Daoy (cell line): ENCODE measurements around the gene CD164L2. TPM values are rescaled to one million over a fixed set of nuclear protein-coding genes. Genes with fewer than 3 reads are reported as not detected.

Experiments
- DNase-seq: peaks from one replicate; pipeline ENCODE4 v3.0.0-alpha.2; 2015; ENCODE audit warnings: low read depth
- total RNA-seq: library from RNA; depleted of rRNA; stranded (reverse); fragments of >200 nt; shearing (Covaris generic); gene quantifications from 2 replicates; pipeline ENCODE4 v1.2.3, GENCODE V29; 2014

The CD164L2 gene
- total RNA-seq, 1 experiment from 2014 or later, result not detected

DNA sequence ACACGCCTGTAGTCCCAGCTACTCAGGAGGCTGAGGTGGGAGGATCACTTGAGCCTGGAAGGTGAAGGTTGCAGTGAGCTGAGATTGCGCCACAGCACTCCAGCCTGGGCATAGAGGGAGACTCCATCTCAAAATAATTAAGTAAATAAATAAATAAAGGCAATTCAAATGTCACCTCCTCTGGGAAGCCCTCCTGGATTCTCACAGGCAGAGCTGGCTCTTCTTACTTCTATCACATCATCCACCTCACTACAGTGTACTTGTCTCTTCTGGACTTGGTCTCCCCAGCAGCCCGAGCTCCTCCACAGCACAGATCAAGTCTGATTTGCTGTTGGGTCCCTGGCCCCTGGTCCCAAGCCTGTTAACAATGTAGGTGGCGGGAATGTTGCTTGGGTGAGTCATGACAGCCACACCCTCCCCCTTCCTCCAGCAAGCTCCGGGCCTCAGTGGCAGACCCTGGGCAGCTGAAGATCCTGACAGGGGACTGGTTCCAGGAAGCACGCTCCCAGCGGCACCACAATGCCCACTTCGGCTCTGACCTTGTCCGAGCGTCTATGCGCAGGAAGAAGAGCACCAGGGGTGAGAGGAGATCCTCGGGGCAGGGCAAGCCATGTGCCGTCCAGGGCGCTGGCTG lies 36.0 kb downstream of the CD164L2 start:
- peak; percentile 55 for DNase-seq

DNA sequence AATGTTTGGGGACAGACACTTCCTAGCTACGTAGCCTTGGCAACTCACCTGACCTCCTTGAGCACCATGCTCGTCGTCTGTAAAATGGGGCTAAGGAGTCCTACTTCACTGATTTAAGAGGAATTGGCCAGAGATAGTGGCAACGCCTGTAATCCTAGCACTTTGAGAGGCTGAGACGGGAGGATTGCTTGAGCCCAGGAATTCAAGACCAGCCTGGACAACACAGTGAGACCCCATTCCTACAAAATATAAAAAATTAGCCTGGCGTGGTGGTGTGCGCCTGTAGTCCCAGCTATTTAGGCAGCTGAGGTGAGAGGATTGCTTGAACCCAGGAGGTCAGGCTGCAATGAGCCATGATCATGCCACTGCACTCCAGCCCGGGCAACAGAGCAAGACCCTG lies 36.8 kb downstream of the CD164L2 start:
- no peak for DNase-seq

DNA sequence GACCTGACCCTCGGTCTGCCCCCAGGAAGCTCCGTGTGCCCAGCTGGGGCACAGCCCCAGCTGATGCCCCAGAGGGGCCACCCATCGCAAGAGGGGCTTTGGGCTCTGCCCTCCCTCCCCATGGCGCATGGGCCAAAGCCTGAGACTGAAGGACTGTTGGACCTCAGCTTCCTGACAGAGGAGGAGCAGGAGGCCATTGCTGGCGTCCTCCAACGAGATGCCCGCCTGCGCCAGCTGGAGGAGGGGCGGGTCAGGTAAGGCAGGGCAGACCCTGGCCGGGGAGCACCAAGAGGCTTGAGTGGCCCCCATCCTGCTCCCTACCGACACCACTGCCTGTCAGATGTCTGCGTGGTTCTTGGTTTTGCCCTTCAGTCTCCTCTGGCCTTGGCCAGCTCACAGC lies 37.9 kb downstream of the CD164L2 start:
- no peak for DNase-seq

DNA sequence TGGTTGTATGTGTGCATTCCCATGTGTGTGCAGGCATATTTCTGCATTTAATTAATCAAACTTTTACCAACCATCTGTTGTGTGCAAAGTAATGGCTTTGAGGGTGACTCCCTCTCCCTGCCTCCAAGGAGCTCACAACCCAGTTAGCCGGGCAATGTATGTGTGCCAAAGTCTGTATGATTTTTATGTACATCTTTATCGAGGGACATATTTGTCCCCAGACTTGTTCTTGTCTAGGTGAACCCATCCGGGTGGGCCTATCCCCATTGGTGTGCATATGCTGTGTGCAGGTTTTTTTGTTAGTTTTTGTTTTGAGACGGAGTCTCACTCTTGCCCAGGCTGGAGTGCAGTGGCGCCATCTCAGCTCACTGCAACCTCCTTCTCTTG lies 39.5 kb downstream of the CD164L2 start:
- no peak for DNase-seq

DNA sequence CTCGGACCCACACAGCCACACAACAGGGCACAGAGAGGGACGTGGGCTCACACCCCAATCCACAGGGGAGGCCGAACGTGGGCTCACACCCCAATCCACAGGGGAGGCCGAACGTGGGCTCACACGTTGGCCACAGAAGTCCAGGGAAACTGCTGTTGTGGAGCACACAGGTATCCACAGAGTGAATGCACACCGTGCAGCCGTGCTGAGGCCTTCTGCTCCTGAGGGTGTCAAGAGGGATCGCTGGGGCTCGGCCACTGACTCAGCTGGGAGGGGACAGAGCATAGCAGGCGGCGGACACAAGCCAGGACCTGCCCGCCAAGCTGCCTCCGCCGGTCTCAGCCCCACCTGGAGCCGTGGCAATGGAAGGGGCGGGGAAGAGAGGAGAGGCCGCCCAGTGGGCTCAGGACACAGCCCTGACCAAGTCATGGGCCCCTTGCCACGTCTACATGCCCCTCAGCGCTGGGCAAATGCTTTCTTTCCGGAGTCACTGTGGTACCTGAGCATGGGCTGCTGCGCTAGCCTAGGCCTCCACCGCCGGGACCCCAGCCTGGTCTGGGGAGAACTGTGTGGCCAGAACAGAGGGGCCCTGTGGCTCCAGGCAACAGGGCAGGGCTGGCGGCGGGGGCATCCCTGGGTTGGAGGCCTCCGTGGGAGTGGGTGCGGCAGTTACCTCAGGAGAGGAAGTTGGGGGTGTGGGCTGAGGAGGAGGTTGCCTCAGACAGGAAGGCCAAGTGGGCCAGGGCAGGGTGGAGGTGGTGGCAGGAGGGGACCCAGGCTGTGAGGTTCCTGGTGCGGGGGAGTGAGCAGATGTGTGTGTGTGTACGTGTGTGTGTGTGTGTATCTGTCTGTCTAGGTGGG lies 40.1 kb downstream of the CD164L2 start:
- no peak for DNase-seq

DNA sequence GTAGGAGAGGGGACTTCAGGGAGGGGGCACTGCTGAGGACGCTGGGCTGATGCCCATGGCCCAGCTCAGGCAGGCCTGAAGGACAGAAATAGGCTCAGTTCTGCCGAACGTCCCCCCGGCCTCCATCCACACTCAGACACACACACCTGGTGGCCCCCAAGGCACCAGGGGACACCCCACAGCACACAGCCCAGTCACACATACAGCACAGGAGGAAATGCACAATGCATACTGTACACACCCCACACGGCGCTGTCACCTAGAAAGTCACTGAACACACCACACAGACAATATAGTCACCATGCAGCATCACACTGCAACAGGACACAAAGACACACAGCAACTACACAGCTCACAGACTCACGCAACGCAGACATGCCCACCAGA lies 40.7 kb downstream of the CD164L2 start:
- DNase-seq, result no peak

DNA sequence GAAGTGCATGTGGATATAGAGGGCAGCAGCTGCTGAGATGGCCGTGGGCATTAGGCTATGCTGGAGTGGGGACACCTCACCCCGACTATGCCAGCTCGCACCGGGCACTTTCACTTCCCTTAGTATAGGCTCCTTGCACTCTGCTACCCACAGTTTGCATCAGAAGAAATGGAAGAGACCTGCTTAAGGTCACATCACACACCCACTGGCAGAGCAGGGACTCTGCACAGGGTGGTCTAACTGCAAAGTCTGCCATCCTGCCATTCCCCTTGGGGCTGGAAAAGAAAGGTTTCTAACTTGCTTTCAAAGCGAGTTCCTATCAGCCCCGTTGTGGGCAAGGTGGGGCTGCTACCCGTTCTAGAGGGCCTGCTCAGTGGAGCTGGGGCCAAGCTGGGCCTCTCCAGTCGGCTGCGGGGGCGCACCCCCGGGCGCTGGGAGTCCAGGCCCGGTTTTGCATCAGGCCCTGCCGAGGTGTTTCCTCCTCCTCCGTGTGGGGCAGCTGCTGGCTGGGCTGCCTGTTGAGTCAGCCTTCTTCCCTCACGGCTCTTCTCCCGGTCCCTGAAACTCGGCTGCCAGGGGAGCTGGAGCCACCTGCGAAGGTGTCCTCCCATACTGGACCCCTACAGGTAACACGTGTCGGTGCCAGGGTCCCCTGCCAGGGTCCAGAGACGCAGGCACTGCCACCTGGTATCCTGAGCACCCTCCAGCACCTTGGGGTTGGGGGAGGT lies 41.4 kb downstream of the CD164L2 start, which contains the start of gene SYTL1:
TSS of gene SYTL1 (plus strand) at position 498 of the 728 bp plus-strand sequence. CDS start 3,313 bp downstream, outside the sequence.
- peak; percentile 91 for DNase-seq

DNA sequence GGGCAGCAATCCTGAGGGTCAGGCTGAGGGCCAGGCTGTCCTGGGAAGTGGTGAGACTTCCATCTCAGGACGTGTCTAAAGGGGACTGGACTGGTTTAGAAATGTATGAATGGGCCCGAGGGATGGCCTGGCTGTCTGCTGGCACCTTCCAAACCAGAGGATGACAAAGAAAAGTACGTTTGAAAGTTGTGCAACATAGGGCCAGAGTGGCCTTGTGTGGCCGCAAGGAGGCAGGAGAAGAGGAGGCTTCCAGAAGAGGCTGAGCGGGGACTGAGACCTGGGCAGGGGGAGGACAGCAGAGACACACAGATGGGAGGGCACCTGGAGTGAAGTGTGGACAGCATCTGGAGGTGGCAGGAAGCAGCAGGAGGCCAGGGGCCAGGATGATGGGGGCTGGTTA lies 43.9 kb downstream of the CD164L2 start:
- DNase-seq, result no peak

DNA sequence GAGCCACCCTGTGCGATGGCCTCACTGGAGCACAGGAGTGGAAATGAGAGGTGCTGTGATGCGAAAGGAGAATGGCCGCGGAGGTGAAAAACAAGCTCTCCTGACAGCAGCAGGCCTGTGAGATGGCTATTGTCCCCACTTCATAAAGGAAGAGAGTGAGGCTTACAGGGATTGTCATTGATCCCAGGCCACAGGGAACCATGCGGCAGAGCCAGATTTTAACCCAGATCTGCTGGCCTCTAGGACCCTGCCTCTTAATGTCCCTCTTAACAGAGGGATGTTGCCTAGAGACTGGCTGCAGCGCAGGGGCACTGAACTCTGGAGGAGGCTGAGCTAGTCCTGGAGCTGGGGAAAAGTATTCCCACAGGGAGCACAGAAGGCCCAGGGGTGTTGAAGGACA lies 44.4 kb downstream of the CD164L2 start:
- DNase-seq, result no peak

DNA sequence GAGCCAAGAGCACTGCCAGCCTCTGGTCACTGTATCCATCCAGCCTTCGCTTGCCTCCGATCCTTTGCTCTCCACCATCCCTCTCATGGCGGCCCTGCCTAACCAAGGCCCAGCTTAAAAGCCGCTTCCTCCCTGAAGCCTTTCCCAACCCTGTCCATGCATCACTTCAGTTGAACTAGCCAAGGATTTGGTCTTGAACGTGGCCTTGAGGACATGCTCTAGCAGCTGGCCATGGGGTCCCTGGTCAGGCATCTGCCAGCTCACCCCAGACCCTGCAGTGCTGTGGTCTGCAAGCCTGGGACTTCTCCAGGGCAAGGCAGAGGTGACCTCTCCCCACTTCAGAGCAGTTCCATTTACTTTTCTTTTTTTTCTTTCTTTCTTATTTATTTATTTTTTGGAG lies 46.4 kb downstream of the CD164L2 start:
- DNase-seq, result no peak

DNA sequence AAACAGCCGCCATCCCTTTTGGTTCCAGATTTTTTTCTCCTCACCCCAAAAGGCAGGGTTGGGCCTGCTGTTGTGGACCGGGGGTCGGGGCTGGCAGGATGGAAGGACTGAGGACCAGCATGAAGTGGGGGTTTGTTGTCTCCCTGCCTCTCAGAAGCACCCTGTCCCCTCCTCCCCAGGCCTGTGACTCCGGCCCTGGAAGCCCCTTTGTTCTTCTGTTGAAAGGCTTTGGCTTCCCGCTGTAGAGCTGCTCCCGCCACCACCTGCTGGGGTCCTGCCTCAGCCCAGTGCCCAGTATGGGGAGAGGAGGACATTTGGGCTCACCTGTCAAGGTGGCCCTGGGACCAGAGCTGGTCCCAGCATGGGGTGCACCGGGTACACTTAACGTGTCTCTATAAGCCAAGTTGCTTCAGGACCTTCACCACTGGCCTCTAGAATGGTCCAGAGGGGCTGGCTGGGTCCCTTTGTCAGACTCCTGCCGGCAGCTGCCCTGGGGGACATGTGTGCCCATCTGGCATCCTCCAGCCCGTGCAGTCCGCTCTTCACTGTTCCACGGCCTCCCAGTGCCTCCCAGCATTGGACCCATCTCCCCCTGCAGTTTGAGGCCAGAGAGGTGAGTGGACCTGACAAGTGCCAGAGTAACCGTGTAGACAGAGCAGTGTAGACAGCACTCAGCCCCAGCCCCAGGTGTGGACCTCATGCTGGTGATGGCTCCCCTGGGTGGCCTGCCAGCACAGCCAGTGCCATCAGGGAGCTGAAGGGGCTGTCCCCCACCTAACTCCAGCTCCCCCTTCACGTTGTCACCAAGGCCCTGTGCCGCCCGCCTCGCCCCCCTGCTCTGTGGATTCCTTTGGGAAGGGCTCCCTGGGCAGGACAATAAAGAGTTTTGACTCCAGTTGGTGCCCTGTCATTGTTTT lies 47.4 kb downstream of the CD164L2 start:
- DNase-seq, result no peak

DNA sequence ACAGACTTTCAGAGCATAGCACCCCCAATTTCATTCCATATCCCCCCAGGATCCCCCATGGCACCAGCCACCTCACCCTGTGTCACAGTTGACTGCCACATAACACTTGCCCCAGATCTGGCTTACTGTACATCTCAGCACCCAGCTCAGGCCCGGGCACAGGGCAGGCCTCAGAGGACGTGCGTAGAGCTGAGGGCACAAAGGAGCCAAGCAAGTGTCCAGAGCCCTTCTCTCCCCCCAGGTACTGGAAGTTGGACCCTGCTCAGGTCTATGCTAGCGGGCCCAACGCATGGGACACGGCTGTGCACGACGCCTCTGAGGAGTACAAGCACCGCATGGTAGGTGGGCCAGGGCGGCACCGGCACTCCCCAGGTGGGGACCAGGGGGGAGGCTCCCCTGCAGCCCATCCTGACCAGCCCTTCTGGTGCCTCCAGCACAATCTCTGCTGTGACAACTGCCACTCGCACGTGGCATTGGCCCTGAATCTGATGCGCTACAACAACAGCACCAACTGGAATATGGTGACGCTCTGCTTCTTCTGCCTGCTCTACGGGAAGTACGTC lies 49.3 kb downstream of the CD164L2 start:
- no peak for DNase-seq

DNA sequence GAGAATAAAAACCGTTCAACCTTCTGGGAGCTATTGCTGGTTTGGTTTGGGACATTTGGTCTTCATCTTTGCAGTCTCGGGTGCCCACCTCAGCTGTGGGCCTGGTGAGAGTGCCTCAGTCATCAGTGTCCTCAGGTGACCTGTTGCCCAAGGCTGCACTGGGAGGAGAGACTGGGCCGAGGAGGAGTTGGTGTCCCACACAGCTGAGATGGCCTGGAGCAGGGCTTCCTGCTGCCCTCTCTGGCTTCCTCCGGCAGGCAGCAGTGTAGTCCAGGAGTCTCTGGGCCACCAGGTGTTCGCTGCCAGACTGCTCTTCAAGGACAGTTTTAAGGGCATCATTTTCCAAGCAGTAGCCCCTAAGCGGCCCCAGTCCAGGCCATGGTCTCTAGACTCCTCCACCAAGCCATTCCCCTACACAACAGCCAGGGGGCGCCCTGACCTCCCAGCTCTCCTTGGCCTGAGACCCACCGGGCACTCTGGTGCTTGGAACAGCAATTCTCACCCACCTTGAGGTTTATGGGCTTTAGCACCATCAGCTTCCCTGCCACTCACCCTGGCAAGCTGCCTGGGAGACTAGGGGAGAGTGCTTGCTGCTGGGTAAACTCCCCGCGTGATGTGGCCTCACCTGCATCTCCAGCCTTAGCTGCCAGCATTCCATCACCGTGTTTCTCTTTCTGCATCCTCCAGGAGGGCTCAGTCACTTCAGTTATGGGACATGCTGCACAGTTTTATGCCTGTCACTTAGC lies 50.4 kb downstream of the CD164L2 start:
- peak; percentile 48 for DNase-seq

DNA sequence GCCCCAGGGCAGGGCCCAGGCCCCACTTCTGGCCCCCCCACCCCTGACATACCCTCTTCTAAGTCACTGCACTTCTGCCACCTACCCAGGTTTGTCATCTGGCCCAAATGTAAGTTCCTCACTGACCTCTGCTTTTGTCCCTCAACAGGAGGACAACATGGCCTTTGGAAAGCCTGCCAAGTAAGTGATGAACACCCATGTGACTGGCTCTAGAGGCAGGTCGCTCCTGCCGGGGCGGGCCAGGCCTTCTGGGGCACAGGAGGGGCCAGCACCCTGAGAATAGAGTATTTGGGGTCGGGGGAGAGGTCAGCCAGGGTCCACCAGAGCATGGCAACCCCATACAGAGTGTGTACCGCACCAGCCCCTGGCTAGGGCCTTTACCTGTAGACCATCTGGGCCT lies 51.2 kb downstream of the CD164L2 start:
- no peak for DNase-seq

DNA sequence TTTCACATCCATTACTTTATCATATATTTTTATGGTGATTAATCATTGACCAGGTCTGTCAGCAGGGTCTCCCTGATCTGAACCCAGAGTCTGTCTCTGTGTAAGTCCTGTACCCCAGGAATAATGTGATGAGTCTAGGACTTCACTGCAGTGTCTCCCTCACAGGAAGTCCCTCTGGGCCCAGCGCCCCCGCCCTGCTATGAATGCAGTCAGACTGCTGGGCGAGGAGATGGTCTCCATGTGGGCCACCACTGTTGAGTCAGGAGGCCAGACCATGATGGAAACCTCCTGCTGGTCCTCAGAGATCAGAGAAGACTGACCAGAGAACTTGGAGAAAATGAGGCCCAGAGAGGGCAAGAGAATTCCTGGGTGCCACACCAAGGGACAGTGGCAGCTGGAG lies 51.7 kb downstream of the CD164L2 start:
- DNase-seq, result no peak

DNA sequence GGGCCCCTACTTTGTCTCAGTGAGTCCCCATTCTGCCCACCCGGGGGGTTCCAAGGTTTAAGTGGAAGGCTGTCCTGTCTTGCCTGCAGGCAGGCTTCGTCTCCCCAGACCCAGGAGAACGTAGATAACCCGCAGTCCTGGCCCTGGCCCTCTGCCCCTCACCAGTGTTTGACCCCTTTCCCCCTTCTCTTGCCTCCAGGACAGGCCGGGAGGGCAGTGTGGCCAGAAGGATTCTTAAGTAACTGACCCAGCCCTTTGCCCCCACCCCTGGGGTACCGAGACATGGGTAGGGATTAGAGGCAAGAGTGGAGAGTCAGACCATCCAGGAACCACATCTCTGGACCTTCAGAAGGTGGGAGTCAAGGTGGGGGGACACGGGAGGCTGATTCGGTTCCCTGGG lies 52.3 kb downstream of the CD164L2 start:
- DNase-seq, result no peak
